ENCODE results near the gene EQTN. TPM values are rescaled to one million over a fixed set of nuclear protein-coding genes. Genes with fewer than 3 reads are reported as not detected.
A peak's percentile ranks its signal among the peaks of the same experiment; 100 is the strongest.

The EQTN gene
- polyA plus RNA-seq, 1 experiment = not detected

GRCh38 chr9:27273186-27273585, 23.8 kb downstream of the EQTN start:
- CTCF ChIA-PET = interaction anchor here (0.6 to 1.5 kb wide), 2 partner anchors 60 to 237 kb away, joined by 3 read pairs; no protein-coding TSS in a partner anchor
- TF ChIP-seq CTCF (IDR thresholded peaks at IDR 0.05; ENCODE audit: low read depth, low read length) = no peak
- POLR2A ChIA-PET = no interaction called here
- no peaks in the 10 kb centered on the region for H3K9me3 ChIP-seq (ENCODE audit: control insufficient read depth, insufficient read depth, low read length)
- no peak overlapping the region for H3K4me3 ChIP-seq (ENCODE audit: low read depth, low read length)
- no peak overlapping the region for H3K27ac ChIP-seq (ENCODE audit: low read depth, low read length)
- no peaks in the 10 kb centered on the region for H3K27me3 ChIP-seq (ENCODE audit: control insufficient read depth, insufficient read depth, low read length)
- DNase-seq (ENCODE audit: low read depth, low spot score) = no peak

GRCh38 chr9:27272103-27272502, 24.8 kb downstream of the EQTN start:
- Histone ChIP-seq H3K27ac (ENCODE audit: low read depth, low read length) (no peak overlapping the region), H3K4me3 (ENCODE audit: low read depth, low read length) (no peak overlapping the region), H3K27me3 (ENCODE audit: control insufficient read depth, insufficient read depth, low read length) (no peaks in the 10 kb centered on the region), H3K9me3 (ENCODE audit: control insufficient read depth, insufficient read depth, low read length) (no peaks in the 10 kb centered on the region)
- ChIA-PET POLR2A (no interaction called here), CTCF (interaction anchor here (1.5 kb wide), 1 partner anchor 61 kb away, joined by 3 read pairs; no protein-coding TSS in a partner anchor)
- TF ChIP-seq CTCF (IDR thresholded peaks at IDR 0.05; ENCODE audit: low read depth, low read length) = no peak
- DNase-seq (ENCODE audit: low read depth, low spot score) = no peak

- CTCF ChIA-PET = interaction anchor here (1.2 to 6.7 kb wide), 2 partner anchors 14 kb away, joined by 5 to 30 read pairs; no protein-coding TSS in a partner anchor
- no peak overlapping the region for H3K4me3 ChIP-seq (ENCODE audit: low read depth, low read length)
- H3K27ac ChIP-seq (ENCODE audit: low read depth, low read length) = no peak overlapping the region
- peaks cover 9% of the 10 kb centered on the region for H3K27me3 ChIP-seq (ENCODE audit: control insufficient read depth, insufficient read depth, low read length)
- POLR2A ChIA-PET = interaction anchor here (1.1 kb wide), 1 partner anchor 137 kb away, joined by 3 read pairs; no protein-coding TSS in a partner anchor
- H3K9me3 ChIP-seq (ENCODE audit: control insufficient read depth, insufficient read depth, low read length) = no peaks in the 10 kb centered on the region
- DNase-seq (ENCODE audit: low read depth, low spot score) = peak; percentile 11
- TF ChIP-seq CTCF (IDR thresholded peaks at IDR 0.05; ENCODE audit: low read depth, low read length) = no peak
Observed at GRCh38 chr9:27261517-27262211, 35.3 kb downstream of the EQTN start.

- Histone ChIP-seq H3K27me3 (ENCODE audit: control insufficient read depth, insufficient read depth, low read length) (peaks cover 9% of the 10 kb centered on the region), H3K4me3 (ENCODE audit: low read depth, low read length) (no peak overlapping the region), H3K27ac (ENCODE audit: low read depth, low read length) (no peak overlapping the region), H3K9me3 (ENCODE audit: control insufficient read depth, insufficient read depth, low read length) (no peaks in the 10 kb centered on the region)
- DNase-seq (ENCODE audit: low read depth, low spot score) = no peak
- no peak for TF ChIP-seq CTCF (IDR thresholded peaks at IDR 0.05; ENCODE audit: low read depth, low read length)
- ChIA-PET CTCF (interaction anchor here (1.2 to 6.7 kb wide), 2 partner anchors 13 to 15 kb away, joined by 5 to 30 read pairs; no protein-coding TSS in a partner anchor), POLR2A (interaction anchor here (1.1 kb wide), 1 partner anchor 136 kb away, joined by 3 read pairs; no protein-coding TSS in a partner anchor)
Observed at GRCh38 chr9:27260789-27261516, 36.0 kb downstream of the EQTN start.

- TF ChIP-seq CTCF (IDR thresholded peaks at IDR 0.05; ENCODE audit: low read depth, low read length) = no peak
- POLR2A ChIA-PET = no interaction called here
- no peak overlapping the region for H3K27ac ChIP-seq (ENCODE audit: low read depth, low read length)
- CTCF ChIA-PET = interaction anchor here (2.0 kb wide), 1 partner anchor 18 kb away, joined by 5 read pairs; no protein-coding TSS in a partner anchor
- H3K4me3 ChIP-seq (ENCODE audit: low read depth, low read length) = no peak overlapping the region
- peaks cover 9% of the 10 kb centered on the region for H3K27me3 ChIP-seq (ENCODE audit: control insufficient read depth, insufficient read depth, low read length)
- no peaks in the 10 kb centered on the region for H3K9me3 ChIP-seq (ENCODE audit: control insufficient read depth, insufficient read depth, low read length)
- DNase-seq (ENCODE audit: low read depth, low spot score) = no peak
Observed at GRCh38 chr9:27258662-27259061, 38.3 kb downstream of the EQTN start.
